Activated naive CD8-positive, alpha-beta T cell treated with anti-CD3 and anti-CD28 coated beads, Interleukin-2, amount 10 ng/mL, durations not matched to agents 7 days and 5 days (primary cell): ENCODE data around the gene PARD3B. TPM values are rescaled to one million over a fixed set of nuclear protein-coding genes. Genes with fewer than 3 reads are reported as not detected.

Experiments
- ATAC-seq: fragments of 150-1000 bp; cut with Tn5 transposase; one replicate; pipeline ENCODE4 v1.10.0; 2021; ENCODE audit warnings: low read depth, moderate library complexity
- POLR2A ChIA-PET: fragments of 350-600 bp; sonication (Branson Sonifier 250); formaldehyde crosslinking; loops from one replicate; lab custom pipeline; 2021; ENCODE audit warnings: antibody characterized with exemption; lab: Charles Lee
- DNase-seq: peaks from one replicate; pipeline ENCODE4 v3.0.0; 2021
- H3K27ac Mint-ChIP-seq: one replicate; pipeline ENCODE4 v1.8.0; 2022; ENCODE audit warnings: mild to moderate bottlenecking, mixed read lengths
- H3K27me3 Mint-ChIP-seq: one replicate; pipeline ENCODE4 v1.8.0; 2022; ENCODE audit warnings: mild to moderate bottlenecking, moderate library complexity, mixed read lengths
- H3K36me3 Mint-ChIP-seq: one replicate; pipeline ENCODE4 v1.8.0; 2021; ENCODE audit warnings: mild to moderate bottlenecking, mixed read lengths
- H3K4me1 Mint-ChIP-seq: one replicate; pipeline ENCODE4 v1.8.0; 2021; ENCODE audit warnings: mixed read lengths
- H3K4me3 Mint-ChIP-seq: one replicate; pipeline ENCODE4 v1.8.0; 2022; ENCODE audit warnings: mild to moderate bottlenecking, moderate library complexity, mixed read lengths
- H3K9me3 Mint-ChIP-seq: one replicate; pipeline ENCODE4 v1.8.0; 2021; ENCODE audit warnings: mixed read lengths
- total RNA-seq, 2 experiments: library from RNA; stranded (reverse); gene quantifications; one replicate each; pipeline ENCODE4 v1.2.3, GENCODE V29; 2021

Gene PARD3B
- total RNA-seq, 2 experiments from 2014 or later, result 0.55 to 1.0 TPM

- no peaks in the 10 kb centered on the region for H3K27me3 Mint-ChIP-seq
These were observed 439.2 kb downstream of the PARD3B start for GRCh38 chr2:204984518-204984917.

GRCh38 chr2:204986641-204987040 lies 441.4 kb downstream of the PARD3B start:
- H3K36me3 Mint-ChIP-seq, result peaks cover 13% of the 10 kb centered on the region
- no peak for ATAC-seq
- no peaks in the 10 kb centered on the region for H3K27me3 Mint-ChIP-seq
- H3K4me1 Mint-ChIP-seq, result peaks cover 10% of the 10 kb centered on the region
- H3K27ac Mint-ChIP-seq, result no peak overlapping the region
- POLR2A ChIA-PET, result interaction anchor here (0.5 kb wide), 1 partner anchor 84 kb away, joined by 3 read pairs; no protein-coding TSS in a partner anchor
- H3K9me3 Mint-ChIP-seq, result peaks cover 5% of the 10 kb centered on the region
- H3K4me3 Mint-ChIP-seq, result no peak overlapping the region
- no peak for DNase-seq

More at GRCh38 chr2:204984518-204984917, 439.2 kb downstream of the PARD3B start:
- ATAC-seq (no peak), DNase-seq (no peak)
- peaks cover 14% of the 10 kb centered on the region for H3K4me1 Mint-ChIP-seq
- H3K36me3 Mint-ChIP-seq, result peaks cover 20% of the 10 kb centered on the region
- H3K4me3 Mint-ChIP-seq, result no peak overlapping the region
- peaks cover 9% of the 10 kb centered on the region for H3K9me3 Mint-ChIP-seq
- POLR2A ChIA-PET, result interaction anchor here (1.4 kb wide), 1 partner anchor 13 kb away, joined by 3 read pairs; no protein-coding TSS in a partner anchor
- H3K27ac Mint-ChIP-seq, result no peak overlapping the region

GRCh38 chr2:204988836-204989235 lies 443.6 kb downstream of the PARD3B start:
- Mint-ChIP-seq H3K27ac (no peak overlapping the region), H3K9me3 (peaks cover 3% of the 10 kb centered on the region), H3K4me1 (peaks cover 4% of the 10 kb centered on the region), H3K27me3 (no peaks in the 10 kb centered on the region), H3K36me3 (peaks cover 9% of the 10 kb centered on the region), H3K4me3 (no peak overlapping the region)
- POLR2A ChIA-PET, result no interaction called here
- peak; percentile 50 for ATAC-seq
- no peak for DNase-seq

GRCh38 chr2:204989877-204990276 lies 444.6 kb downstream of the PARD3B start:
- H3K9me3 Mint-ChIP-seq, result peaks cover 3% of the 10 kb centered on the region
- no peak for ATAC-seq
- no peaks in the 10 kb centered on the region for H3K27me3 Mint-ChIP-seq
- H3K27ac Mint-ChIP-seq, result no peak overlapping the region
- POLR2A ChIA-PET, result no interaction called here
- H3K4me1 Mint-ChIP-seq, result peaks cover 4% of the 10 kb centered on the region
- no peak overlapping the region for H3K4me3 Mint-ChIP-seq
- no peak for DNase-seq
- H3K36me3 Mint-ChIP-seq, result peaks cover 8% of the 10 kb centered on the region

GRCh38 chr2:205001300-205001966 lies 456.2 kb downstream of the PARD3B start:
- peaks cover 9% of the 10 kb centered on the region for H3K36me3 Mint-ChIP-seq
- H3K27ac Mint-ChIP-seq, result no peak overlapping the region
- no peak for ATAC-seq
- POLR2A ChIA-PET, result no interaction called here
- H3K4me1 Mint-ChIP-seq, result peaks cover 24% of the 10 kb centered on the region
- DNase-seq, result no peak
- peaks cover 15% of the 10 kb centered on the region for H3K9me3 Mint-ChIP-seq
- H3K4me3 Mint-ChIP-seq, result no peak overlapping the region
- H3K27me3 Mint-ChIP-seq, result peaks cover 5% of the 10 kb centered on the region

GRCh38 chr2:205002390-205002789 lies 457.1 kb downstream of the PARD3B start:
- Mint-ChIP-seq H3K9me3 (peaks cover 15% of the 10 kb centered on the region), H3K27ac (peak overlapping the region; percentile 53), H3K27me3 (peaks cover 5% of the 10 kb centered on the region), H3K4me3 (peak overlapping the region; percentile 36), H3K4me1 (peaks cover 28% of the 10 kb centered on the region), H3K36me3 (peaks cover 12% of the 10 kb centered on the region)
- ATAC-seq (peak; percentile 86), DNase-seq (no peak)
- POLR2A ChIA-PET, result no interaction called here

- Mint-ChIP-seq H3K27me3 (peaks cover 5% of the 10 kb centered on the region), H3K9me3 (peaks cover 17% of the 10 kb centered on the region), H3K27ac (no peak overlapping the region), H3K36me3 (peaks cover 14% of the 10 kb centered on the region), H3K4me3 (no peak overlapping the region), H3K4me1 (peaks cover 28% of the 10 kb centered on the region)
- DNase-seq (no peak), ATAC-seq (no peak)
- POLR2A ChIA-PET, result no interaction called here
These were observed 458.0 kb downstream of the PARD3B start for GRCh38 chr2:205003288-205003687.

- ATAC-seq (no peak), DNase-seq (no peak)
- H3K4me3 Mint-ChIP-seq, result no peak overlapping the region
- peaks cover under 1% of the 10 kb centered on the region for H3K27me3 Mint-ChIP-seq
- H3K9me3 Mint-ChIP-seq, result peaks cover 12% of the 10 kb centered on the region
- POLR2A ChIA-PET, result no interaction called here
- H3K4me1 Mint-ChIP-seq, result peaks cover 9% of the 10 kb centered on the region
- peak overlapping the region; percentile 2 for H3K27ac Mint-ChIP-seq
- peaks cover 14% of the 10 kb centered on the region for H3K36me3 Mint-ChIP-seq
These were observed 464.9 kb downstream of the PARD3B start for GRCh38 chr2:205010196-205010595.

GRCh38 chr2:205011031-205011430 lies 465.8 kb downstream of the PARD3B start:
- H3K4me3 Mint-ChIP-seq, result no peak overlapping the region
- H3K36me3 Mint-ChIP-seq, result peaks cover 11% of the 10 kb centered on the region
- no peak for ATAC-seq

GRCh38 chr2:205012961-205013360 lies 467.7 kb downstream of the PARD3B start:
- Mint-ChIP-seq H3K4me1 (peaks cover 7% of the 10 kb centered on the region), H3K9me3 (peaks cover 10% of the 10 kb centered on the region), H3K27ac (no peak overlapping the region), H3K4me3 (no peak overlapping the region), H3K36me3 (peaks cover 10% of the 10 kb centered on the region), H3K27me3 (no peaks in the 10 kb centered on the region)
- ATAC-seq, result no peak
- DNase-seq, result no peak
- POLR2A ChIA-PET, result no interaction called here

More at GRCh38 chr2:205011031-205011430, 465.8 kb downstream of the PARD3B start:
- no peak for DNase-seq
- Mint-ChIP-seq H3K27ac (no peak overlapping the region), H3K27me3 (no peaks in the 10 kb centered on the region), H3K9me3 (peaks cover 11% of the 10 kb centered on the region), H3K4me1 (peaks cover 9% of the 10 kb centered on the region)
- POLR2A ChIA-PET, result no interaction called here

GRCh38 chr2:205013586-205013985 lies 468.3 kb downstream of the PARD3B start:
- no peaks in the 10 kb centered on the region for H3K27me3 Mint-ChIP-seq
- DNase-seq (no peak), ATAC-seq (no peak)
- peaks cover 8% of the 10 kb centered on the region for H3K36me3 Mint-ChIP-seq
- POLR2A ChIA-PET, result no interaction called here
- H3K27ac Mint-ChIP-seq, result no peak overlapping the region
- H3K4me3 Mint-ChIP-seq, result no peak overlapping the region
- peaks cover 6% of the 10 kb centered on the region for H3K4me1 Mint-ChIP-seq
- H3K9me3 Mint-ChIP-seq, result peaks cover 9% of the 10 kb centered on the region

GRCh38 chr2:205014201-205014600 lies 468.9 kb downstream of the PARD3B start:
- Mint-ChIP-seq H3K4me1 (peaks cover 6% of the 10 kb centered on the region), H3K27me3 (no peaks in the 10 kb centered on the region), H3K4me3 (no peak overlapping the region), H3K27ac (no peak overlapping the region), H3K9me3 (peaks cover 12% of the 10 kb centered on the region), H3K36me3 (peaks cover 8% of the 10 kb centered on the region)
- DNase-seq, result no peak
- no peak for ATAC-seq
- POLR2A ChIA-PET, result no interaction called here

GRCh38 chr2:205017381-205017780 lies 472.1 kb downstream of the PARD3B start:
- H3K4me3 Mint-ChIP-seq, result no peak overlapping the region
- H3K4me1 Mint-ChIP-seq, result peaks cover 2% of the 10 kb centered on the region
- H3K36me3 Mint-ChIP-seq, result peaks cover 12% of the 10 kb centered on the region
- H3K27ac Mint-ChIP-seq, result no peak overlapping the region
- POLR2A ChIA-PET, result no interaction called here
- H3K27me3 Mint-ChIP-seq, result no peaks in the 10 kb centered on the region
- ATAC-seq (no peak), DNase-seq (no peak)
- H3K9me3 Mint-ChIP-seq, result peaks cover 13% of the 10 kb centered on the region

- DNase-seq (no peak), ATAC-seq (no peak)
- POLR2A ChIA-PET, result no interaction called here
- H3K4me3 Mint-ChIP-seq, result no peak overlapping the region
- H3K36me3 Mint-ChIP-seq, result peaks cover 12% of the 10 kb centered on the region
- no peaks in the 10 kb centered on the region for H3K27me3 Mint-ChIP-seq
- H3K4me1 Mint-ChIP-seq, result peaks cover 2% of the 10 kb centered on the region
- H3K9me3 Mint-ChIP-seq, result peaks cover 13% of the 10 kb centered on the region
- no peak overlapping the region for H3K27ac Mint-ChIP-seq
These were observed 472.6 kb downstream of the PARD3B start for GRCh38 chr2:205017912-205018311.
